IMR-90 (cell line): ENCODE data around the gene ANGPT4. TPM values are rescaled to one million over a fixed set of nuclear protein-coding genes. Genes with fewer than 3 reads are reported as not detected.
"Not testable (repeated sequence)": the region's sequence is repeated elsewhere in the genome, so short reads cannot be mapped to it uniquely, and the experiment has no call there.

Experiments used
- ATAC-seq: fragments of 200-7000 bp; cut with Tn5 transposase; 2 replicates; pipeline ENCODE4 v1.9.1; 2020; ENCODE audit warnings: low read depth, mild to moderate bottlenecking, moderate library complexity
- BruUV-seq: library from RNA; stranded (reverse); fragments of 400-500 nt; replicated peaks from 2 replicates; lab custom pipeline; 2021; lab: Mats Ljungman, UMichigan
- CTCF ChIA-PET: fragments of 300-600 bp; formaldehyde crosslinking; extraction: SDS; loops from one replicate; lab custom pipeline; 2021; ENCODE audit warnings: antibody characterized with exemption; lab: Yijun Ruan, JAX
- POLR2A ChIA-PET: fragments of 300-600 bp; sonication (Branson Sonifier 250); formaldehyde crosslinking; loops from one replicate; lab custom pipeline; 2022; ENCODE audit warnings: antibody characterized with exemption; ENCODE audit not compliant: unreplicated experiment; lab: Charles Lee
- DNase-seq: peaks from one replicate; pipeline ENCODE4 v3.0.0; 2013
- H2AFZ ChIP-seq: replicated peaks from 2 replicates; pipeline ENCODE3; 2013; ENCODE audit warnings: low read length, mild to moderate bottlenecking; ENCODE audit not compliant: poor library complexity
- H2AK5ac ChIP-seq: 2 replicates; pipeline ENCODE4 v1.6.1; 2013; ENCODE audit warnings: low read depth, low read length, inconsistent platforms
- H2AK9ac ChIP-seq: replicated peaks from 2 replicates; pipeline ENCODE3; 2013; ENCODE audit warnings: mild to moderate bottlenecking, low read depth, low read length, moderate library complexity; ENCODE audit not compliant: poor library complexity
- H2BK120ac ChIP-seq: 2 replicates; pipeline ENCODE4 v1.6.1; 2013; ENCODE audit warnings: low read depth, low read length, inconsistent platforms
- H2BK15ac ChIP-seq: 3 replicates; pipeline ENCODE4 v1.6.1; 2013; ENCODE audit warnings: low read depth, low read length, inconsistent platforms
- H2BK20ac ChIP-seq: 2 replicates; pipeline ENCODE4 v1.6.1; 2013; ENCODE audit warnings: low read depth, mild to moderate bottlenecking, inconsistent platforms, low read length, moderate library complexity
- H2BK5ac ChIP-seq: 2 replicates; pipeline ENCODE4 v1.6.1; 2013; ENCODE audit warnings: mild to moderate bottlenecking, low read depth, low read length, inconsistent platforms; ENCODE audit not compliant: poor library complexity, severe bottlenecking
- H3K14ac ChIP-seq: replicated peaks from 2 replicates; pipeline ENCODE4 v1.6.1; 2013; ENCODE audit warnings: low read depth, low read length, inconsistent platforms
- H3K18ac ChIP-seq: 2 replicates; pipeline ENCODE4 v1.6.1; 2013; ENCODE audit warnings: low read depth, low read length, control low read depth
- H3K23ac ChIP-seq: 2 replicates; pipeline ENCODE4 v1.6.1; 2013; ENCODE audit warnings: low read depth, low read length, inconsistent platforms
- H3K27ac ChIP-seq: 2 replicates; pipeline ENCODE4 v1.5.1; 2013; ENCODE audit warnings: mild to moderate bottlenecking, control low read depth, low read length; ENCODE audit not compliant: insufficient read depth
- H3K27me3 ChIP-seq: 2 replicates; pipeline ENCODE4 v1.6.1; 2013; ENCODE audit warnings: low read length; ENCODE audit not compliant: control insufficient read depth, insufficient read depth
- H3K36me3 ChIP-seq: 2 replicates; pipeline ENCODE4 v1.6.1; 2013; ENCODE audit warnings: low read length, mixed read lengths; ENCODE audit not compliant: control insufficient read depth, insufficient read depth
- H3K4ac ChIP-seq: 2 replicates; pipeline ENCODE4 v1.6.1; 2013; ENCODE audit warnings: low read depth, low read length, inconsistent platforms
- H3K4me1 ChIP-seq: 2 replicates; pipeline ENCODE4 v1.6.1; 2013; ENCODE audit warnings: low read length, mixed read lengths; ENCODE audit not compliant: control insufficient read depth, insufficient read depth
- H3K4me2 ChIP-seq: 2 replicates; pipeline ENCODE4 v1.6.1; 2013; ENCODE audit warnings: low read depth, mild to moderate bottlenecking, control low read depth, low read length, moderate library complexity
- H3K4me3 ChIP-seq: 2 replicates; pipeline ENCODE4 v1.5.1; 2013; ENCODE audit warnings: low read depth, mild to moderate bottlenecking, control low read depth, low read length, moderate library complexity; ENCODE audit not compliant: insufficient read depth
- H3K56ac ChIP-seq: 2 replicates; pipeline ENCODE4 v1.6.1; 2013; ENCODE audit warnings: low read length, inconsistent platforms; ENCODE audit not compliant: insufficient read depth; ENCODE audit errors: extremely low read depth
- H3K79me1 ChIP-seq, 2 experiments: 2 replicates each; pipeline ENCODE4 v1.6.1; 2013; ENCODE audit warnings: low read length in 2 of 2, inconsistent platforms in 1 of 2, low read depth in 1 of 2
- H3K9ac ChIP-seq: 2 replicates; pipeline ENCODE4 v1.6.1; 2013; ENCODE audit warnings: low read depth, low read length, control low read depth
- H3K9me1 ChIP-seq: 2 replicates; pipeline ENCODE4 v1.6.1; 2013; ENCODE audit warnings: low read length, inconsistent platforms; ENCODE audit not compliant: insufficient read depth
- H3K9me3 ChIP-seq: 2 replicates; pipeline ENCODE4 v1.6.1; 2013; ENCODE audit warnings: low read length; ENCODE audit not compliant: control insufficient read depth, insufficient read depth
- H4K20me1 ChIP-seq: 2 replicates; pipeline ENCODE4 v1.6.1; 2013; ENCODE audit warnings: low read length, inconsistent platforms; ENCODE audit not compliant: insufficient read depth
- H4K5ac ChIP-seq: 2 replicates; pipeline ENCODE4 v1.6.1; 2013; ENCODE audit warnings: mild to moderate bottlenecking, low read depth, low read length, control low read depth
- H4K8ac ChIP-seq, 2 experiments: 2 replicates each; pipeline ENCODE4 v1.6.1; 2013; ENCODE audit warnings: low read depth in 2 of 2, low read length in 2 of 2, control low read depth in 1 of 2, inconsistent platforms in 1 of 2
- H4K91ac ChIP-seq: 2 replicates; pipeline ENCODE4 v1.6.1; 2013; ENCODE audit warnings: low read depth, low read length, inconsistent platforms; ENCODE audit not compliant: insufficient read depth
- CHD1 ChIP-seq: IDR thresholded peaks from 2 replicates; pipeline ENCODE4 v1.6.1; 2012; ENCODE audit warnings: low read depth, low read length, improper control_type of control experiment
- MAZ ChIP-seq: IDR thresholded peaks from 2 replicates; pipeline ENCODE4 v1.6.1; 2012; ENCODE audit warnings: low read depth, mild to moderate bottlenecking, low read length, improper control_type of control experiment, moderate library complexity, borderline replicate concordance
- POLR2A ChIP-seq: IDR thresholded peaks from 2 replicates; pipeline ENCODE4 v1.6.1; 2012; ENCODE audit warnings: mild to moderate bottlenecking, low read depth, low read length
- RCOR1 ChIP-seq: IDR thresholded peaks from 2 replicates; pipeline ENCODE4 v1.6.1; 2012; ENCODE audit warnings: mild to moderate bottlenecking, low read length, improper control_type of control experiment; ENCODE audit not compliant: insufficient replicate concordance
- WGBS, 2 experiments: methylation state at CpG; one replicate each; pipeline versions ENCODE4 v1.1.5 to v1.1.7; 2013; ENCODE audit warnings: missing lambda C conversion rate in 2 of 2; ENCODE audit not compliant: insufficient read length in 1 of 2; ENCODE audit errors: extremely low coverage in 2 of 2; 5-methylcytosine and 5-hydroxymethylcytosine counted together
- dilution Hi-C: fragments of 300-500 bp; cut with HindIII; formaldehyde crosslinking; loops from one replicate; pipeline ENCODE4 v1.14.3; 2018; ENCODE audit warnings: low sequenced_read_pairs; ENCODE audit not compliant: unreplicated experiment
- in situ Hi-C: fragments of 300-500 bp; cut with MboI; formaldehyde crosslinking; loops from 3 replicates; pipeline ENCODE4 v1.14.3; 2019; ENCODE audit warnings: low sequenced_read_pairs, inconsistent platforms, mixed read lengths
- intact Hi-C: fragments of 100-400 bp; cut with micrococcal nuclease; formaldehyde crosslinking; loops from 2 replicates; pipeline ENCODE4 v1.10.0; 2022
- polyA plus RNA-seq, 3 experiments: library from polyadenylated mRNA; depleted of rRNA; stranded (reverse); fragments of >200 nt; gene quantifications; 2 replicates each; pipeline ENCODE4 v1.2.3, GENCODE V29; 2012; ENCODE audit warnings: low replicate concordance in 1 of 3
- total RNA-seq: library from RNA; depleted of rRNA; stranded (reverse); fragments of >200 nt; gene quantifications from 2 replicates; pipeline ENCODE4 v1.2.3, GENCODE V29; 2012

Gene ANGPT4
- total and polyA plus RNA-seq, 2 of the 4 experiments (the other 2 are of a cell fraction), result not detected

- no peak overlapping the region for H2AFZ ChIP-seq
- H4K5ac ChIP-seq, result no peak overlapping the region
- no peak overlapping the region for H4K91ac ChIP-seq
- WGBS, 2 experiments, result 17% methylated on average over 1 of the region's 2 CpGs; no CpG with 5 or more reads in 1 of the 2 experiments
- no peaks in the 10 kb centered on the region for H3K9me3 ChIP-seq
- H3K27ac ChIP-seq, result no peak overlapping the region
- no peak overlapping the region for H2BK15ac ChIP-seq
- H3K4ac ChIP-seq, result no peak overlapping the region
- H2AK9ac ChIP-seq, result no peak overlapping the region
- CTCF ChIA-PET, result no interaction called here
- no peak overlapping the region for H3K18ac ChIP-seq
- H3K4me2 ChIP-seq, result no peak overlapping the region
- H3K36me3 ChIP-seq, result no peaks in the 10 kb centered on the region
- H2BK120ac ChIP-seq, result no peak overlapping the region
- in situ Hi-C loops (no loop called here), dilution Hi-C loops (no loop called here), intact Hi-C loops (no loop called here)
- H3K23ac ChIP-seq, result no peak overlapping the region
- H3K9me1 ChIP-seq, result no peaks in the 10 kb centered on the region; the same call in 1 of the 2 replicates
- no peak overlapping the region for H4K8ac ChIP-seq
- POLR2A ChIA-PET, result no interaction called here
- no peaks in the 10 kb centered on the region for H3K27me3 ChIP-seq
- no peak overlapping the region for H3K56ac ChIP-seq
- H2BK20ac ChIP-seq, result no peak overlapping the region
- DNase-seq (no peak), ATAC-seq (no peak)
- no peaks in the 10 kb centered on the region for H4K20me1 ChIP-seq
- H3K9ac ChIP-seq, result no peak overlapping the region
- H3K79me1 ChIP-seq, result no peaks in the 10 kb centered on the region
- BruUV-seq, result no TSS peak
- no peak overlapping the region for H2AK5ac ChIP-seq
- TF ChIP-seq CHD1 (no peak), RCOR1 (no peak), POLR2A (no peak), MAZ (no peak)
- H3K4me3 ChIP-seq, result no peak overlapping the region
- H3K4me1 ChIP-seq, result no peaks in the 10 kb centered on the region
- H3K14ac ChIP-seq, result no peak overlapping the region
- no peak overlapping the region for H2BK5ac ChIP-seq
Observed at GRCh38 chr20:904039-904545, 12.0 kb downstream of the ANGPT4 start.

- dilution Hi-C loops, in situ Hi-C loops, CTCF ChIA-PET: not testable (repeated sequence)
Observed at GRCh38 chr20:897436-897835, 18.7 kb downstream of the ANGPT4 start.

More at GRCh38 chr20:897436-897835, 18.7 kb downstream of the ANGPT4 start:
- H3K79me1 ChIP-seq, H2BK15ac ChIP-seq, H2AFZ ChIP-seq, H3K9me1 ChIP-seq, ATAC-seq, H3K56ac ChIP-seq, H4K5ac ChIP-seq, H3K27ac ChIP-seq, H2BK20ac ChIP-seq, H3K23ac ChIP-seq, H4K8ac ChIP-seq, BruUV-seq, H4K20me1 ChIP-seq, H4K91ac ChIP-seq, H3K4ac ChIP-seq, H2BK5ac ChIP-seq, POLR2A ChIA-PET, H2AK5ac ChIP-seq, H3K4me2 ChIP-seq, H3K14ac ChIP-seq, H3K27me3 ChIP-seq, H3K4me3 ChIP-seq, intact Hi-C loops, H3K9me3 ChIP-seq, H3K18ac ChIP-seq, H3K36me3 ChIP-seq, H2AK9ac ChIP-seq, H3K9ac ChIP-seq, H2BK120ac ChIP-seq, H3K4me1 ChIP-seq, DNase-seq: not testable (repeated sequence)
- whole genome bisulfite sequencing, 2 experiments, result 100% methylated on average over 3 of the region's 6 CpGs; no CpG with 5 or more reads in 1 of the 2 experiments
